Endothelial cell of umbilical vein (primary cell): ENCODE data around the gene MACF1. TPM values are rescaled to one million over a fixed set of nuclear protein-coding genes. Genes with fewer than 3 reads are reported as not detected.

Source experiments
- BruUV-seq: library from RNA; stranded (reverse); fragments of 400-500 nt; replicated peaks from 2 replicates; lab custom pipeline; 2021; lab: Mats Ljungman, UMichigan
- CTCF ChIA-PET: fragments of 300-600, 350-600 bp; sonication (Branson Sonifier 250); formaldehyde crosslinking; loops from one replicate; lab custom pipeline; 2021; ENCODE audit warnings: antibody characterized with exemption, inconsistent platforms; lab: Charles Lee
- POLR2A ChIA-PET: fragments of 300-600, 350-600 bp; sonication (Branson Sonifier 250); formaldehyde crosslinking; loops from one replicate; lab custom pipeline; 2021; ENCODE audit warnings: antibody characterized with exemption, inconsistent platforms; lab: Charles Lee
- DNase-seq: peaks from one replicate; pipeline ENCODE4 v3.0.0-alpha.2; 2011; ENCODE audit warnings: low read depth, low spot score
- FAIRE-seq: peaks from 2 replicates; lab custom pipeline; 2011; peaks lifted over from hg19 to GRCh38; lab: Jason Lieb, UNC
- H2AFZ ChIP-seq: 2 replicates; pipeline ENCODE4 v1.6.0; 2012; ENCODE audit warnings: low read depth, low read length, control low read depth, inconsistent platforms
- H3K27ac ChIP-seq: 2 replicates; pipeline ENCODE4 v1.5.1; 2011; ENCODE audit warnings: low read depth, mild to moderate bottlenecking, control low read depth, low read length, moderate library complexity; ENCODE audit not compliant: insufficient read depth
- H3K27me3 ChIP-seq, 2 experiments: 2 replicates each; pipeline versions ENCODE4 v1.6.0 to v1.6.1; 2011; ENCODE audit warnings: low read length in 2 of 2, mixed read lengths in 1 of 2; ENCODE audit not compliant: control insufficient read depth in 2 of 2, insufficient read depth in 2 of 2
- H3K36me3 ChIP-seq, 2 experiments: 2 replicates in 1 of 2; 3 replicates in 1 of 2; pipeline ENCODE4 v1.5.1; 2011; ENCODE audit warnings: low read length in 2 of 2, mild to moderate bottlenecking in 1 of 2, moderate library complexity in 1 of 2; ENCODE audit not compliant: control insufficient read depth in 2 of 2, insufficient read depth in 2 of 2; ENCODE audit errors: extremely low read depth in 1 of 2
- H3K4me1 ChIP-seq: 3 replicates; pipeline ENCODE4 v1.5.1; 2011; ENCODE audit warnings: mild to moderate bottlenecking, low read length; ENCODE audit not compliant: control insufficient read depth, insufficient read depth; ENCODE audit errors: extremely low read depth
- H3K4me2 ChIP-seq: 2 replicates; pipeline ENCODE4 v1.6.1; 2011; ENCODE audit warnings: low read length, control low read depth, mixed read lengths; ENCODE audit not compliant: insufficient read depth
- H3K4me3 ChIP-seq, 3 experiments: fragments of 200-600 bp in 1 of 3; sonication (generic), shearing (Covaris generic) in 1 of 3; replicated peaks in 1 of 3; 2 replicates each; pipeline ENCODE4 v1.5.1; 2011 to 2016; ENCODE audit warnings: control low read depth in 3 of 3, low read length in 3 of 3, mild to moderate bottlenecking in 2 of 3, inconsistent platforms in 1 of 3, low read depth in 1 of 3, moderate library complexity in 1 of 3; ENCODE audit not compliant: insufficient read depth in 1 of 3
- H3K79me2 ChIP-seq: 2 replicates; pipeline ENCODE4 v1.6.0; 2012; ENCODE audit warnings: low read length, inconsistent platforms; ENCODE audit not compliant: control insufficient read depth, insufficient read depth
- H3K9ac ChIP-seq: replicated peaks from 2 replicates; pipeline ENCODE3; 2011; ENCODE audit warnings: low read length, control low read depth; ENCODE audit not compliant: insufficient read depth; ENCODE audit errors: extremely low read depth
- H3K9me1 ChIP-seq: replicated peaks from 3 replicates; pipeline ENCODE4 v1.6.0; 2011; ENCODE audit warnings: mild to moderate bottlenecking, low read length; ENCODE audit not compliant: control insufficient read depth, insufficient read depth; ENCODE audit errors: extremely low read depth
- H3K9me3 ChIP-seq: replicated peaks from 2 replicates; pipeline ENCODE4 v1.5.1; 2012; ENCODE audit warnings: low read length, inconsistent platforms; ENCODE audit not compliant: control insufficient read depth, insufficient read depth
- H4K20me1 ChIP-seq: replicated peaks from 2 replicates; pipeline ENCODE3; 2011; ENCODE audit warnings: mild to moderate bottlenecking, low read length; ENCODE audit not compliant: control insufficient read depth, insufficient read depth; ENCODE audit errors: extremely low read depth
- FOS ChIP-seq: IDR thresholded peaks from 2 replicates; pipeline ENCODE4 v1.6.1; 2011; ENCODE audit warnings: mild to moderate bottlenecking, low read length, moderate library complexity, borderline replicate concordance; ENCODE audit not compliant: insufficient read depth
- JUN ChIP-seq: IDR thresholded peaks from 2 replicates; pipeline ENCODE4 v1.6.1; 2011; ENCODE audit warnings: borderline replicate concordance, low read depth; ENCODE audit not compliant: insufficient read length, insufficient read depth
- POLR2AphosphoS5 ChIP-seq: IDR thresholded peaks from 2 replicates; pipeline ENCODE4 v1.6.1; 2012; ENCODE audit warnings: low read depth, mild to moderate bottlenecking, control low read depth, low read length, moderate library complexity; ENCODE audit not compliant: insufficient read depth
- dilution Hi-C: fragments of 300-500 bp; cut with MboI; formaldehyde crosslinking; loops from one replicate; pipeline ENCODE4 v1.15.0; 2019; ENCODE audit warnings: low sequenced_read_pairs; ENCODE audit not compliant: extremely low pct_ligation_motif_present
- intact Hi-C: fragments of 100-400 bp; cut with micrococcal nuclease; formaldehyde crosslinking; loops from one replicate; pipeline ENCODE4 v1.10.0; 2022
- polyA plus RNA-seq, 4 experiments: library from polyadenylated mRNA; depleted of rRNA in 3 of 4; stranded (reverse) in 3 of 4; unstranded in 1 of 4; fragments of >200 nt; gene quantifications; 2 replicates each; pipeline versions ENCODE4 v1.2.1 to v1.2.3, GENCODE V29; 2011 to 2012; ENCODE audit warnings: missing spikeins in 1 of 4
- total RNA-seq: library from RNA; stranded (reverse); gene quantifications from 2 replicates; pipeline ENCODE4 v1.2.3, GENCODE V29; 2021

MACF1 gene
- total and polyA plus RNA-seq, 2 donors (not counting 3 experiments of a cell fraction or from before 2014, with no cell fraction given) = 122 to 587 TPM

- ChIA-PET POLR2A (no interaction called here), CTCF (interaction anchor here (0.7 to 5.7 kb wide), 3 partner anchors 10 to 21 kb away, joined by 3 to 33 read pairs (median 4); no protein-coding TSS in a partner anchor)
- H3K9me1 ChIP-seq = no peaks in the 10 kb centered on the region
- FAIRE-seq (no peak), DNase-seq (no peak)
- no TSS peak for BruUV-seq
- peaks cover 2% of the 10 kb centered on the region for H4K20me1 ChIP-seq
- H3K4me1 ChIP-seq = peaks cover 20% of the 10 kb centered on the region
- no peak overlapping the region for H3K27ac ChIP-seq
- peaks cover 93% of the 10 kb centered on the region for H3K79me2 ChIP-seq
- no peak overlapping the region for H3K4me3 ChIP-seq
- intact Hi-C loops (no loop called here), dilution Hi-C loops (no loop called here)
- no peak overlapping the region for H2AFZ ChIP-seq
- no peaks in the 10 kb centered on the region for H3K9me3 ChIP-seq
- TF ChIP-seq FOS (no peak), JUN (no peak), POLR2AphosphoS5 (peak; percentile 6)
- H3K27me3 ChIP-seq = no peaks in the 10 kb centered on the region
- no peak overlapping the region for H3K9ac ChIP-seq
- no peaks in the 10 kb centered on the region for H3K36me3 ChIP-seq
- H3K4me2 ChIP-seq = no peak overlapping the region
Observed at GRCh38 chr1:39170731-39171667, 33.5 kb upstream of the MACF1 start.
